ENCODE measurements around the gene ZC3H18. TPM values are rescaled to one million over a fixed set of nuclear protein-coding genes. Genes with fewer than 3 reads are reported as not detected.

Gene ZC3H18
- total RNA-seq, 1 donor from 2014 or later = 12.0 TPM

- DNase-seq = no peak
Observed at GRCh38 chr16:88581033-88581432, 10.8 kb downstream of the ZC3H18 start.

- DNase-seq = no peak
Observed at GRCh38 chr16:88582912-88583575, 12.8 kb downstream of the ZC3H18 start.

- no peak for DNase-seq
Observed at GRCh38 chr16:88584676-88585075, 14.5 kb downstream of the ZC3H18 start.

GRCh38 chr16:88585269-88585668 is 15.1 kb downstream of the ZC3H18 start:
- no peak for DNase-seq

- no peak for DNase-seq
Observed at GRCh38 chr16:88585927-88586581, 15.9 kb downstream of the ZC3H18 start.

GRCh38 chr16:88588148-88588547 is 17.9 kb downstream of the ZC3H18 start:
- no peak for DNase-seq

- no peak for DNase-seq
Observed at GRCh38 chr16:88588754-88589153, 18.6 kb downstream of the ZC3H18 start.

- DNase-seq = no peak
Observed at GRCh38 chr16:88589441-88589840, 19.2 kb downstream of the ZC3H18 start.

GRCh38 chr16:88591577-88592021 is 21.4 kb downstream of the ZC3H18 start:
- DNase-seq = peak; percentile 32

GRCh38 chr16:88593061-88593460 is 22.9 kb downstream of the ZC3H18 start:
- DNase-seq = no peak

GRCh38 chr16:88593489-88593888 is 23.3 kb downstream of the ZC3H18 start:
- peak; percentile 32 for DNase-seq

GRCh38 chr16:88593910-88594309 is 23.7 kb downstream of the ZC3H18 start:
- no peak for DNase-seq

- no peak for DNase-seq
Observed at GRCh38 chr16:88595101-88595500, 24.9 kb downstream of the ZC3H18 start.

GRCh38 chr16:88595921-88596320 is 25.7 kb downstream of the ZC3H18 start:
- DNase-seq = no peak

- no peak for DNase-seq
Observed at GRCh38 chr16:88596483-88596882, 26.3 kb downstream of the ZC3H18 start.

- DNase-seq = no peak
Observed at GRCh38 chr16:88597856-88598491, 27.8 kb downstream of the ZC3H18 start.

- no peak for DNase-seq
Observed at GRCh38 chr16:88599092-88599733, 29.0 kb downstream of the ZC3H18 start.

GRCh38 chr16:88599825-88600538 is 29.8 kb downstream of the ZC3H18 start:
- no peak for DNase-seq

- DNase-seq = no peak
Observed at GRCh38 chr16:88600539-88600896, 30.3 kb downstream of the ZC3H18 start.

GRCh38 chr16:88601313-88602036 is 31.3 kb downstream of the ZC3H18 start:
- DNase-seq = no peak

GRCh38 chr16:88602091-88602490 is 31.9 kb downstream of the ZC3H18 start:
- DNase-seq = no peak
